ENCODE results near the gene ZCWPW2. TPM values are rescaled to one million over a fixed set of nuclear protein-coding genes. Genes with fewer than 3 reads are reported as not detected.

Gene ZCWPW2
- polyA plus RNA-seq, 2 of the 4 experiments (the other 2 are of a cell fraction), result 0.06 to 0.34 TPM

GRCh38 chr3:28574036-28574435 lies 225.5 kb downstream of the ZCWPW2 start:
- Histone ChIP-seq H3K27ac (no peak overlapping the region), H3K4me1 (peaks cover 6% of the 10 kb centered on the region; the same call in 1 of the 3 replicates), H3K4me2 (no peak overlapping the region), H3K4me3 (no peak overlapping the region), H3K9me3 (no peaks in the 10 kb centered on the region; the same call in 2 of the 3 replicates)
- ChIA-PET CTCF (interaction anchor here (0.7 kb wide), 2 partner anchors 108 to 125 kb away, joined by 3 read pairs; no protein-coding TSS in a partner anchor), POLR2A (no interaction called here)
- DNase-seq (ENCODE audit: low read depth in 1 of 2, low spot score in 1 of 2) (no peak), ATAC-seq (no peak), FAIRE-seq (no peak)
- TF ChIP-seq ELK1 (IDR thresholded peaks at IDR 0.05; ENCODE audit: low read depth, low read length) (no peak), HOXB5 (CRISPR knock-in tag; IDR thresholded peaks at IDR 0.05) (no peak), HEYL (CRISPR knock-in tag; IDR thresholded peaks at IDR 0.05) (no peak), RCOR1 (IDR thresholded peaks at IDR 0.05; ENCODE audit: low read depth, low read length) (no peak), HES2 (IDR thresholded peaks at IDR 0.05) (no peak), SMC3 (IDR thresholded peaks at IDR 0.05) (no peak), ATOH8 (CRISPR knock-in tag; IDR thresholded peaks at IDR 0.05; ENCODE audit: low read depth) (no peak), GATA3 (IDR thresholded peaks at IDR 0.05; ENCODE audit: borderline replicate concordance) (no peak), NR3C1 (IDR thresholded peaks at IDR 0.05) (no peak)
- 24% methylated on average over 5 of the region's 5 CpGs for WGBS (ENCODE audit: missing lambda C conversion rate)

GRCh38 chr3:28575100-28575745 lies 226.7 kb downstream of the ZCWPW2 start:
- Histone ChIP-seq H3K4me2 (peak overlapping the region; percentile 90), H3K27ac (no peak overlapping the region), H3K9me3 (no peaks in the 10 kb centered on the region; the same call in 2 of the 3 replicates), H3K4me1 (peaks cover 6% of the 10 kb centered on the region; the same call in 1 of the 3 replicates), H3K4me3 (peak overlapping the region; percentile 45)
- FAIRE-seq (no peak), ATAC-seq (peak; percentile 25 to 64; a peak in 4 of 6 replicates), DNase-seq (ENCODE audit: low read depth in 1 of 2, low spot score in 1 of 2) (no peak)
- no peak for TF ChIP-seq PHF8 (IDR thresholded peaks at IDR 0.05; ENCODE audit: borderline replicate concordance, low read depth)
- TF ChIP-seq CTCF (IDR thresholded peaks at IDR 0.05), result no peak
- no peak for TF ChIP-seq CHD4 (IDR thresholded peaks at IDR 0.05; ENCODE audit: borderline replicate concordance)
- TF ChIP-seq GATA3 (IDR thresholded peaks at IDR 0.05; ENCODE audit: borderline replicate concordance), result no peak
- no peak for TF ChIP-seq HEYL (CRISPR knock-in tag; IDR thresholded peaks at IDR 0.05)
- TF ChIP-seq CBX8 (IDR thresholded peaks at IDR 0.05), result no peak
- no peak for TF ChIP-seq MAX (IDR thresholded peaks at IDR 0.05)
- no peak for TF ChIP-seq JUN (IDR thresholded peaks at IDR 0.05)
- TF ChIP-seq FOXS1 (CRISPR knock-in tag; IDR thresholded peaks at IDR 0.05), result no peak
- TF ChIP-seq RFX5 (IDR thresholded peaks at IDR 0.05), result no peak
- CTCF ChIA-PET, result no interaction called here
- POLR2A ChIA-PET, result no interaction called here
- 11% methylated on average over 33 of the region's 55 CpGs for WGBS (ENCODE audit: missing lambda C conversion rate)

Other genes with a start within 250 kb of the ZCWPW2 start
- gene CMC1, start 107.1 kb upstream of the ZCWPW2 start, polyA plus RNA-seq (2011; rRNA removed), result 50.1 and 76.7 TPM in 2 replicates
- 56.9 to 60.9 TPM (median 59.2 TPM) in 3 replicates for gene CMC1, start 107.1 kb upstream of the ZCWPW2 start, polyA plus RNA-seq (2017; fragmentation: RNase III; extraction: RNeasy Plus Mini Kit Qiagen cat#74134 plus additional on column Dnase treatment)
- gene AZI2, start 103 bp downstream of the ZCWPW2 start, polyA plus RNA-seq (2011; rRNA removed), result 86.4 and 99.4 TPM in 2 replicates
- 35.6 to 42.4 TPM (median 37.1 TPM) in 3 replicates for gene AZI2, start 103 bp downstream of the ZCWPW2 start, polyA plus RNA-seq (2017; fragmentation: RNase III; extraction: RNeasy Plus Mini Kit Qiagen cat#74134 plus additional on column Dnase treatment)

All from A549 (cell line).